Measurements from ENCODE around the gene GLYATL1B.
"Not testable (repeated sequence)": the region's sequence is repeated elsewhere in the genome, so short reads cannot be mapped to it uniquely, and the experiment has no call there.

GLYATL1B gene

GRCh38 chr11:59086007-59086406, at the start of gene GLYATL1B:
Gene GLYATL1B, plus strand, starts transcription at chr11:59086307. Its CDS starts 0 bp downstream, at chr11:59086307.
- not testable (repeated sequence) for DNase-seq (ENCODE audit: low read depth)

GRCh38 chr11:59036542-59036941, 49.6 kb upstream of the GLYATL1B start:
- DNase-seq (ENCODE audit: low read depth): not testable (repeated sequence)

GRCh38 chr11:59037434-59037833, 48.7 kb upstream of the GLYATL1B start:
- DNase-seq (ENCODE audit: low read depth): not testable (repeated sequence)

GRCh38 chr11:59040607-59041006, 45.5 kb upstream of the GLYATL1B start:
- DNase-seq (ENCODE audit: low read depth): no peak

- DNase-seq (ENCODE audit: low read depth): not testable (repeated sequence)
Observed at GRCh38 chr11:59051383-59051782, 34.7 kb upstream of the GLYATL1B start.

- DNase-seq (ENCODE audit: low read depth): not testable (repeated sequence)
Observed at GRCh38 chr11:59052355-59052754, 33.8 kb upstream of the GLYATL1B start.

- peak; percentile 56 for DNase-seq (ENCODE audit: low read depth)
Observed at GRCh38 chr11:59053387-59053786, 32.7 kb upstream of the GLYATL1B start.

- DNase-seq (ENCODE audit: low read depth): peak; percentile 96
Observed at GRCh38 chr11:59058120-59059033, 27.7 kb upstream of the GLYATL1B start.

- not testable (repeated sequence) for DNase-seq (ENCODE audit: low read depth)
Observed at GRCh38 chr11:59060096-59060495, 26.0 kb upstream of the GLYATL1B start.

GRCh38 chr11:59062602-59063529, 23.2 kb upstream of the GLYATL1B start:
- DNase-seq (ENCODE audit: low read depth): no peak

- not testable (repeated sequence) for DNase-seq (ENCODE audit: low read depth)
Observed at GRCh38 chr11:59063996-59064727, 21.9 kb upstream of the GLYATL1B start.

- peak; percentile 58 for DNase-seq (ENCODE audit: low read depth)
Observed at GRCh38 chr11:59069087-59069486, 17.0 kb upstream of the GLYATL1B start.

- no peak for DNase-seq (ENCODE audit: low read depth)
Observed at GRCh38 chr11:59076876-59077571, 9.1 kb upstream of the GLYATL1B start.

- DNase-seq (ENCODE audit: low read depth): no peak
Observed at GRCh38 chr11:59078435-59078834, 7.7 kb upstream of the GLYATL1B start.

- DNase-seq (ENCODE audit: low read depth): no peak
Observed at GRCh38 chr11:59079086-59079485, 7.0 kb upstream of the GLYATL1B start.

GRCh38 chr11:59080421-59080820, 5.7 kb upstream of the GLYATL1B start:
- not testable (repeated sequence) for DNase-seq (ENCODE audit: low read depth)

GRCh38 chr11:59081430-59082020, 4.6 kb upstream of the GLYATL1B start:
- not testable (repeated sequence) for DNase-seq (ENCODE audit: low read depth)

- DNase-seq (ENCODE audit: low read depth): no peak
Observed at GRCh38 chr11:59088162-59088561, 2.1 kb downstream of the GLYATL1B start.

- not testable (repeated sequence) for DNase-seq (ENCODE audit: low read depth)
Observed at GRCh38 chr11:59093576-59093975, 7.5 kb downstream of the GLYATL1B start.

GRCh38 chr11:59095225-59095624, 9.1 kb downstream of the GLYATL1B start:
- DNase-seq (ENCODE audit: low read depth): not testable (repeated sequence)

Measured in ELR (cell line).